GM18951 (cell line): ENCODE data around the gene GGTA1.
"Not testable (repeated sequence)": the region's sequence is repeated elsewhere in the genome, so short reads cannot be mapped to it uniquely, and the experiment has no call there.

Experiments used
- POLR2A ChIP-seq: IDR thresholded peaks from 4 replicates; pipeline ENCODE4 v1.6.1; 2011; ENCODE audit warnings: mild to moderate bottlenecking; ENCODE audit not compliant: insufficient read length, insufficient read depth; ENCODE audit errors: extremely low read depth
- in situ Hi-C: fragments of 300-500 bp; cut with MboI; formaldehyde crosslinking; loops from one replicate; pipeline ENCODE4 v1.12.0; 2022; ENCODE audit warnings: low sequenced_read_pairs, mixed read lengths, inconsistent platforms; ENCODE audit not compliant: unreplicated experiment

The GGTA1 gene

DNA sequence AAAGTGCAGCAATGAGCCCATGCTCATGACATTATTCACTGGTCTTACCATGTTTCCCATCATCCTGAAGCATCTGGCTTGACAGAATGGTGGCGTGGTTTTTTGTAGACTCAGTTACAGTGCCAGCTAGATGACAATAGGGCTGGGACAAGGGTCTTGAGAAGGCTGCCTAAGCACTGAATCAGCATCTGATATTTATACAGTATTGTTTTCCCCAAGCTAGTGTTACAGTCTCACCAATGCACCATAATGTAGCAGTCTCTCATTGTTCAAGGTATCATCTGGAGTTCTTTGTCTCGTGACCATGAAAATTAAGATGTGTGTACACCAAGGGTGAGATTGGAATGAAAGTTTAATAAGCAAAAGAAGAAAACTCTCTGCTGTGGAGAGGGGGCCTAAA is 19.0 kb upstream of the GGTA1 start:
- TF ChIP-seq POLR2A: no peak
- in situ Hi-C loops: no loop called here

- in situ Hi-C loops: not testable (repeated sequence)
Observed at GRCh38 chr9:121513166-121513565, 13.5 kb upstream of the GGTA1 start.

DNA sequence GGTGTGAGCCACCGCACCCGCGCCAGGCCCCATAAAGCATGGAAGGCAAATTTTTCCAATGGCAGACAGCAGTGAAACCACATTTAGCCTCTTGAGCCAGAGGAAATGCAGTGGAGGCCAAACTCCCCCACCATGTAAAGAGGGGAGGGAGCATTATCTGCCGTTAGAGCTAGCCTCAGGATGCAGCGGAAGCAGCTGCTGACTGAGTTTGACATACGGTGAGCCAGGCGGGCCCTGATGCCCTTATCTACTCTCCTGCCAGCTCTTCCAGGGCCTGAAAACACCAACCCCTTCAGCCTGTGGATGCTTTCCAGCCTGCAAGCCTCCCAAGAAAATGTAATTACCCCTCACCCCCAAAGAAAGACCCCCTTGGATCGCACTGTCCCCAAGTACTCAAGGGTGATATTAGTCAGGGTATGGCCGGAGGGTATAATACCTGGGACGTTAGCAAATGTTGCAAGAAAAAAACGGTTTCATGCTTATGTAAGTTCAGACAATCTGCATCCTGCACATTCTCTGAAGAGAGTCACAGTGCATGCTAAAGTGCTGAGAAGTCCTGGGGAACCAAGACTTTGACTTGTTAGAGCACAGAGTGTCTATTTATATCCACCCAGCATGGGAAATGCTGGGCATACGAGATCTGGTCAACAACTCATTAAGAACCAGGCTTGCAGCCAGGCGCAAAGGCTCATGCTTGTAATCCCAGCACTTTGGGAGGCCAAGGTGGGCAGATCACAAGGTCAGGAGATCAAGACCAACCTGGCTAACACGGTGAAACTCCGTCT is 11.3 kb upstream of the GGTA1 start:
- no peak for TF ChIP-seq POLR2A
- in situ Hi-C loops: no loop called here

- no peak for TF ChIP-seq POLR2A
- in situ Hi-C loops: no loop called here
Observed at GRCh38 chr9:121509180-121509579, 9.5 kb upstream of the GGTA1 start.

DNA sequence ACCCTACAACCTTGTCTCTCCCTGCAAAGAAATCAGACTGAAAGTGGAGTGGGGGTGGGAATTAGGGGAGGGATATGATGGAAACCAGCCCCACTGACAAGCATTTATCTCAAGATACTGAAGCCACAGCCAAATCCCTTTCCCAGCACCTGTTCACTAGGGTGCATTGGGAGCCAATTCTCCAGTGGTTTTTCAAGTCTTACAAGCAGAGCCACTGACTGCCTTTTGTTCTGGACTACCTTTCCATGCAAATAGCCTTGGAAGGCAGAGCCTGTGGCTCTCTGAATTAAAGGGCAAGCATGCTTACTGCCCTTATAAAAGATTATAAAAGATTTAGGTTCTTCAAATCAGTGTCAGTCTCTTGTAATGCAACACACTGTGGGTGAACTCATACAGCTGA is 8.8 kb upstream of the GGTA1 start:
- in situ Hi-C loops: no loop called here
- no peak for TF ChIP-seq POLR2A

- in situ Hi-C loops: no loop called here
- TF ChIP-seq POLR2A: no peak
Observed at GRCh38 chr9:121505903-121506735, 6.5 kb upstream of the GGTA1 start.

DNA sequence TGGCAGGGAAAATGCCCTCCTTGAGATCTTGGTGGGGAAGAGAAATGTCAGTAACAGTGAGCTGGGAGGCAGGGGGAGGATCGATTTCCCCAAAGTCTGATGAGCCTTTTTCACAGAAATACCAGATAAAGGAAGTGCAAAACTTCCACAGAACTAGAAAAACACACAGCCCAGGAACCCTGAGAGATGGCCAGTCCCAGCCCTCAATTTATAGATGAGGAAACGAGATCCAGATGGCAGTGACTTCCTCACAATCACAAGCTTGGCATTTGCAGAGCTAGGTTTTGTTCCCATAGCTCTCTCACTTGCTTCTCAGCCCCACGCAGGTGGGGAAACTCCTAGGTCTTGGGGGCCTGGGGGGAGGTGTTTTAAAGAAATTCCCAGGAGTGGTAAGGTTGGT is 3.8 kb upstream of the GGTA1 start:
- TF ChIP-seq POLR2A: no peak
- in situ Hi-C loops: no loop called here

- TF ChIP-seq POLR2A: no peak
- in situ Hi-C loops: no loop called here
Observed at GRCh38 chr9:121500165-121500478, 478 bp upstream of the GGTA1 start.

DNA sequence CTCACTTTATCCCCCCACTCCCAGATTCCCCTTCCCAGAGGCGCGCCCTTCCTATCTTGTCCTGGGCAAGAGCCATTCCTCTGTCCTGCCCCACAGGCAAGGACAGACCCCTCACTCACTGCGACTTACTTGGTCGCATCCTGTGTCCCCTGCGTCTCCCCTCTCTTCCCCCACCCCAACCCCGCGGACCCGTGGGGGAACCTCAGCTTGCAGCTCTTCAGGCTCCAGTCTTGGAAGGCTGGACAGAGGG is 542 bp downstream of the GGTA1 start:
- in situ Hi-C loops: no loop called here
- TF ChIP-seq POLR2A: no peak

GRCh38 chr9:121498487-121499176 is 1.0 kb downstream of the GGTA1 start:
- TF ChIP-seq POLR2A: no peak
- in situ Hi-C loops: no loop called here

- no peak for TF ChIP-seq POLR2A
- in situ Hi-C loops: no loop called here
Observed at GRCh38 chr9:121498150-121498486, 1.5 kb downstream of the GGTA1 start.

GRCh38 chr9:121495976-121496375 is 3.7 kb downstream of the GGTA1 start:
- in situ Hi-C loops: no loop called here
- no peak for TF ChIP-seq POLR2A

- in situ Hi-C loops: no loop called here
- TF ChIP-seq POLR2A: no peak
Observed at GRCh38 chr9:121494192-121494591, 5.5 kb downstream of the GGTA1 start.

DNA sequence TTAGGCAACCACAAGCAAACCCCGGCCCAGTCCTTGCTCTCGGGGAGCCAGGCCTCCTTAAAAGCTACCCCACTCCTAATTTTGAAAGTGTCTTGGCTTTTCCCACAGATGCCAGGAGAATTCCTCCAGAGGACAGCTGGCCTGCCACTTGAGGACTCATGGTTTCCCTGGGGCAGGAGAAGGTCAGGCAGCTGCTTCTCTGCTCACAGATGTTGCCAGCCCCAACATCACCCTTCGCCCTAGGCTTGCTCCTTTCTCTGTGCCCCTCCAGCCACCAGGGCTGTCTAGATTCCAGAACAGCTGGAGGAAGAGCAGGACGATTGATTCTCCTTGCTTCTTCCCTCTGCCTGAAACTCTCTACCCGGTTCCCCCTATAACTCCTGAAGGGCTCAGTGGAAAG is 8.5 kb downstream of the GGTA1 start:
- no peak for TF ChIP-seq POLR2A

More for the DNA sequence above, 8.5 kb downstream of the GGTA1 start:
- in situ Hi-C loops: no loop called here
